ENCODE measurements around the gene RNF168. TPM values are rescaled to one million over a fixed set of nuclear protein-coding genes. Genes with fewer than 3 reads are reported as not detected.
A peak's percentile ranks its signal among the peaks of the same experiment; 100 is the strongest.

Gene RNF168
- polyA plus RNA-seq, 1 donor from 2014 or later = 4.2 TPM

DNA sequence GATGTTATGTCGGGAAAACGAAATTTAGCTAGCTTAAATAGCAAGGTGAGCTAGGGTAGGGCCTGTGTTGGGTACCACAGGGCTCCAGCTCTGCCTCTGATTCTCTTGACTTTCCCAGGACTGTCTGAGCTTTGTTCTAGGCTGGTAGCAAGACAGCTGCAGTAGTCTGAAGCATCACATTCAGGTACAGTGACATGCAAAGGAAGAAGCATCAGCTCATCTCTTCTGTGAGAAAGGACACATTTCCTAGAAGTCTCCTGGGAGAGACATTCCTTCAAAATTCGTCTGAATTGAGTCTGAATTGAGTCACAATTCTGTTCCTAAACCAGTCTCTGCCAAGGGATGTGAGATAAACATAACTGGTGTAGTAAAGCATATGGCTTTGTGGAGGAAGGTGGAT lies 62.9 kb downstream of the RNF168 start:
- H3K36me3 ChIP-seq (ENCODE audit: insufficient read depth, low read length) = no peaks in the 10 kb centered on the region
- H3K27ac ChIP-seq (ENCODE audit: low read length) = no peak overlapping the region
- no peaks in the 10 kb centered on the region for H3F3A ChIP-seq (ENCODE audit: insufficient read depth, low read length, poor library complexity, severe bottlenecking)
- no peak overlapping the region for H3K9ac ChIP-seq (ENCODE audit: low read length)
- no peaks in the 10 kb centered on the region for H4K20me1 ChIP-seq (ENCODE audit: insufficient read depth)
- TF ChIP-seq MXI1 (conservative IDR thresholded peaks at IDR 0.05; ENCODE audit: poor library complexity, severe bottlenecking) = no peak
- TF ChIP-seq TAF1 (IDR thresholded peaks at IDR 0.05; ENCODE audit: low read depth) = no peak
- TF ChIP-seq CTCF (IDR thresholded peaks at IDR 0.05; ENCODE audit: poor library complexity, severe bottlenecking) = no peak
- no peak for TF ChIP-seq EP300 (conservative IDR thresholded peaks at IDR 0.05; ENCODE audit: poor library complexity, severe bottlenecking)
- no peaks in the 10 kb centered on the region for H3K9me3 ChIP-seq (ENCODE audit: low read length)
- no peaks in the 10 kb centered on the region for H3K9me2 ChIP-seq (ENCODE audit: insufficient read depth, low read length)
- no peaks in the 10 kb centered on the region for H3K27me3 ChIP-seq (ENCODE audit: insufficient read depth, low read depth, low read length)
- H3K4me3 ChIP-seq (ENCODE audit: low read length) = no peak overlapping the region
- H3K4me2 ChIP-seq (ENCODE audit: low read length) = no peak overlapping the region
- H2AFZ ChIP-seq (ENCODE audit: low read depth, low read length) = no peak overlapping the region
- H3K79me2 ChIP-seq (replicated peaks; ENCODE audit: insufficient read depth, low read length) = no peaks in the 10 kb centered on the region

DNA sequence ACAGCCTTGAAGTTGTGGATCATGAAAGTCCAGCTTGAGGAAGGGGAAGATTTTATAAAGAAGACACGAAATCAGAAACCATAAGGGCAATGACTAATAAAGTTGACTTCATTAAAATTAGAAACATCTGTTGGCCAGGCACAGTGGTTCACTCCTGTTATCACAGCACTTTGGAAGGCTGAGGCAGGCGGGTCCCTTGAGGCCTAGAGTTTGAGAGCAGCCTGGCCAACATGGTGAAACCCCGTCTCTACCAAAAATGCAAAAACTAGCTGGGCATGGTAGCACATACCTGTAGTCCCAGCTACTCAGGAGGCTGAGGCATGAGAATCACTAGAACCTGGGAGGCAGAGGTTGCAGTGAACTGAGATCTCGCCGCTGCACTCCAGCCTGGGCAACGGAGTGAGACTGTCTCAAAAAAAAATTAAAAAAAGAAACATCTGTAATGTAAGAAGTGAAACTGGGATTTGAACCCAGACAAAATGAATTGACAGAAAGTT lies 63.5 kb downstream of the RNF168 start:
- Histone ChIP-seq H2AFZ (ENCODE audit: low read depth, low read length) (no peak overlapping the region), H3K36me3 (ENCODE audit: insufficient read depth, low read length) (no peaks in the 10 kb centered on the region), H3F3A (ENCODE audit: insufficient read depth, low read length, poor library complexity, severe bottlenecking) (no peaks in the 10 kb centered on the region), H3K27me3 (ENCODE audit: insufficient read depth, low read depth, low read length) (no peaks in the 10 kb centered on the region), H3K79me2 (replicated peaks; ENCODE audit: insufficient read depth, low read length) (no peaks in the 10 kb centered on the region), H4K20me1 (ENCODE audit: insufficient read depth) (no peaks in the 10 kb centered on the region), H3K9me3 (ENCODE audit: low read length) (no peaks in the 10 kb centered on the region), H3K9ac (ENCODE audit: low read length) (no peak overlapping the region), H3K4me3 (ENCODE audit: low read length) (no peak overlapping the region), H3K4me2 (ENCODE audit: low read length) (no peak overlapping the region), H3K9me2 (ENCODE audit: insufficient read depth, low read length) (no peaks in the 10 kb centered on the region), H3K27ac (ENCODE audit: low read length) (no peak overlapping the region)
- TF ChIP-seq TAF1 (IDR thresholded peaks at IDR 0.05; ENCODE audit: low read depth) (no peak), MXI1 (conservative IDR thresholded peaks at IDR 0.05; ENCODE audit: poor library complexity, severe bottlenecking) (no peak), POLR2AphosphoS5 (IDR thresholded peaks at IDR 0.05) (no peak)
- TF ChIP-seq, protein P1, sequence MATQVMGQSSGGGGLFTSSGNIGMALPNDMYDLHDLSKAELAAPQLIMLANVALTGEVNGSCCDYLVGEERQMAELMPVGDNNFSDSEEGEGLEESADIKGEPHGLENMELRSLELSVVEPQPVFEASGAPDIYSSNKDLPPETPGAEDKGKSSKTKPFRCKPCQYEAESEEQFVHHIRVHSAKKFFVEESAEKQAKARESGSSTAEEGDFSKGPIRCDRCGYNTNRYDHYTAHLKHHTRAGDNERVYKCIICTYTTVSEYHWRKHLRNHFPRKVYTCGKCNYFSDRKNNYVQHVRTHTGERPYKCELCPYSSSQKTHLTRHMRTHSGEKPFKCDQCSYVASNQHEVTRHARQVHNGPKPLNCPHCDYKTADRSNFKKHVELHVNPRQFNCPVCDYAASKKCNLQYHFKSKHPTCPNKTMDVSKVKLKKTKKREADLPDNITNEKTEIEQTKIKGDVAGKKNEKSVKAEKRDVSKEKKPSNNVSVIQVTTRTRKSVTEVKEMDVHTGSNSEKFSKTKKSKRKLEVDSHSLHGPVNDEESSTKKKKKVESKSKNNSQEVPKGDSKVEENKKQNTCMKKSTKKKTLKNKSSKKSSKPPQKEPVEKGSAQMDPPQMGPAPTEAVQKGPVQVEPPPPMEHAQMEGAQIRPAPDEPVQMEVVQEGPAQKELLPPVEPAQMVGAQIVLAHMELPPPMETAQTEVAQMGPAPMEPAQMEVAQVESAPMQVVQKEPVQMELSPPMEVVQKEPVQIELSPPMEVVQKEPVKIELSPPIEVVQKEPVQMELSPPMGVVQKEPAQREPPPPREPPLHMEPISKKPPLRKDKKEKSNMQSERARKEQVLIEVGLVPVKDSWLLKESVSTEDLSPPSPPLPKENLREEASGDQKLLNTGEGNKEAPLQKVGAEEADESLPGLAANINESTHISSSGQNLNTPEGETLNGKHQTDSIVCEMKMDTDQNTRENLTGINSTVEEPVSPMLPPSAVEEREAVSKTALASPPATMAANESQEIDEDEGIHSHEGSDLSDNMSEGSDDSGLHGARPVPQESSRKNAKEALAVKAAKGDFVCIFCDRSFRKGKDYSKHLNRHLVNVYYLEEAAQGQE (IDR thresholded peaks at IDR 0.05; ENCODE audit: borderline replicate concordance) = no peak

DNA sequence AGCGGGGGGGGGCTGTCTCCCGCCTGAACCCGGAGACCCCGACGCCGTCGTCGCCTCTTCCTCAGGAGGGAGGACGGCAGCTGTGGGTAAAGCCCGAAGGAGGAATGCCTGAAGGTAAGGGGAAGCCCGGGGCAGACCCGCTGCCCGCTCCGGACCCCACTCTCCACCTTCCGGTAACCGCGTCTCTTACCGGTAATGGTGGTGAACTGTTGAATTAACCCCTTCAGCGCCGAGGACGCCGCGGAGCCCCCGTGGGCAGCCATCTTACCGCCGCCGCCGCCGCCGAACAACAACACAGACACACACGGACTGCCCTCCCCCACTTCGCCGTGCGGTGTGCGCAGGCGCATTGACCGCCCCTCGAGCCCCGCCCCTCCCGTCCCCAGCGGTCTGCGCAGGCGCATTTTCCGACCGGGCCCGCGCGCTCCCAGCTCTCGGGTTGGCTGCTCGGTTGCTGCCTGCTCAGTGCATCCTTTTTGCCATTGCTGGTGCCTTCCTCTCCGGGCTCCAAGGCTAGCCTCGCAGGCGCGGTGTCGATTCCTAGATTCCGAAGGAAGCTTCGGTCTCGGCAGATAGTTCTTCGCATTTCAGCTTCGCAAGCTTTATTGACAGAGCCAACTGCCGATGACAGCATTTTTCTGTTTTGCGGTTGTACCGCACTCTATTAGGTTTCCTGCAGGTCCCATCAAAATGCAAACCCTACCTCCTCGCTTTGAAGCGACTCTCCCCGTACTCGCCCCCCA lies 71.3 kb downstream of the RNF168 start, which contains the start of gene UBXN7:
TSS of gene UBXN7 (minus strand) at position 291 of the 743 bp plus-strand sequence. CDS start at position 263, 28 bp downstream.
- Histone ChIP-seq H3K27ac (ENCODE audit: low read length) (peak within 1 kb of the TSS; percentile 96), H3K79me2 (replicated peaks; ENCODE audit: insufficient read depth, low read length) (peaks cover 45% of the 10 kb centered on the region), H2AFZ (ENCODE audit: low read depth, low read length) (peak within 1 kb of the TSS; percentile 91), H3K9me3 (ENCODE audit: low read length) (no peaks in the 10 kb centered on the region), H3K9me2 (ENCODE audit: insufficient read depth, low read length) (no peaks in the 10 kb centered on the region), H3K27me3 (ENCODE audit: insufficient read depth, low read depth, low read length) (no peaks in the 10 kb centered on the region), H3K36me3 (ENCODE audit: insufficient read depth, low read length) (no peaks in the 10 kb centered on the region), H3K9ac (ENCODE audit: low read length) (peak within 1 kb of the TSS; percentile 97), H3F3A (ENCODE audit: insufficient read depth, low read length, poor library complexity, severe bottlenecking) (peaks cover 7% of the 10 kb centered on the region), H3K4me2 (ENCODE audit: low read length) (peak within 1 kb of the TSS; percentile 78), H4K20me1 (ENCODE audit: insufficient read depth) (no peaks in the 10 kb centered on the region), H3K4me3 (ENCODE audit: low read length) (peak within 1 kb of the TSS; percentile 99)
- TF ChIP-seq EP300 (conservative IDR thresholded peaks at IDR 0.05; ENCODE audit: poor library complexity, severe bottlenecking) = peak; percentile 41
- TF ChIP-seq MXI1 (conservative IDR thresholded peaks at IDR 0.05; ENCODE audit: poor library complexity, severe bottlenecking) = peak; percentile 51
- peak; percentile 98 for TF ChIP-seq TAF1 (IDR thresholded peaks at IDR 0.05; ENCODE audit: low read depth)
- peak; percentile 43 for TF ChIP-seq SMC3 (conservative IDR thresholded peaks at IDR 0.05; ENCODE audit: poor library complexity)
- no peak for TF ChIP-seq CTCF (IDR thresholded peaks at IDR 0.05; ENCODE audit: poor library complexity, severe bottlenecking)
- TF ChIP-seq, protein P1 (IDR thresholded peaks at IDR 0.05; ENCODE audit: borderline replicate concordance) = peak; percentile 69
- TF ChIP-seq EZH2 (IDR thresholded peaks at IDR 0.05; ENCODE audit: borderline replicate concordance, insufficient read depth, low read length, poor library complexity, severe bottlenecking) = no peak
- peak; percentile 95 for TF ChIP-seq POLR2AphosphoS5 (IDR thresholded peaks at IDR 0.05)
